Parathyroid adenoma (tissue), 2 donors: ENCODE results near the gene GAREM1.

Source experiments
- H2AFZ ChIP-seq: fragments of 300-600 bp; sonication (generic); one replicate; pipeline ENCODE4 v1.7.0; 2017; ENCODE audit warnings: antibody characterized with exemption, mild to moderate bottlenecking
- H3K27ac ChIP-seq: fragments of 300-600 bp; sonication (generic); one replicate; pipeline ENCODE4 v1.7.0; 2017
- H3K27me3 ChIP-seq: fragments of 300-600 bp; sonication (generic); one replicate; pipeline ENCODE4 v1.7.0; 2017; ENCODE audit warnings: low read length; ENCODE audit not compliant: control insufficient read depth, insufficient read depth
- H3K36me3 ChIP-seq: fragments of 300-600 bp; sonication (generic); one replicate; pipeline ENCODE4 v1.7.0; 2017; ENCODE audit warnings: low read length; ENCODE audit not compliant: control insufficient read depth, insufficient read depth
- H3K4me1 ChIP-seq: fragments of 300-600 bp; sonication (generic); one replicate; pipeline ENCODE4 v1.7.0; 2017; ENCODE audit warnings: control low read depth
- H3K4me2 ChIP-seq: fragments of 300-600 bp; sonication (generic); one replicate; pipeline ENCODE4 v1.7.0; 2017; ENCODE audit warnings: low read length
- H3K4me3 ChIP-seq: fragments of 300-600 bp; sonication (generic); one replicate; pipeline ENCODE4 v1.7.0; 2017; ENCODE audit warnings: low read depth, low read length
- H3K79me2 ChIP-seq: fragments of 300-600 bp; sonication (generic); one replicate; pipeline ENCODE4 v1.7.0; 2017; ENCODE audit warnings: control low read depth
- H3K9ac ChIP-seq: fragments of 300-600 bp; sonication (generic); one replicate; pipeline ENCODE4 v1.7.0; 2017; ENCODE audit warnings: mild to moderate bottlenecking
- H3K9me3 ChIP-seq: fragments of 300-600 bp; sonication (generic); one replicate; pipeline ENCODE4 v1.7.0; 2017; ENCODE audit warnings: low read length; ENCODE audit not compliant: control insufficient read depth
- TF ChIP-seq, protein P1 (sequence below): fragments of 300-600 bp; sonication (generic); IDR thresholded peaks from one replicate; pipeline ENCODE4 v1.7.0; 2017; ENCODE audit warnings: antibody characterized with exemption, mild to moderate bottlenecking
- donor health status: primary hyperparathyroidism.

GAREM1 gene

DNA sequence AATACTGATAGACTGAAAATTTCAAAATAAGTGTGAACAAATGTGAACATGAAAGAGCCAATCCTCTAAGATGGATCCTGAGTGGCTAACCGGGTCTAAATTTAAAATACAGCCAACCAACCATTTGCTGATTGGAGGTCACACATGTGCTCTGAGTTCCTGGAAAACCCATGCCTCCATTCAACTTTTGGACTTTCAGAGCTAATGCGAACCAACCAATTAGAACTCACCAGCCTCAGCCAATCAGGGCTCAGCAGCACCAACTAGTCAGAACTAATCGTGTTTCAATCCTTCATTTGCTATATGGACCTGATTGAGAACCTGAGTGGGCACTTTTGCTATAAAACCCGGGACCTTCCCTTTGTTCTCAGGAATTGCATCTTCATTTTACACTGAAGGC, 169.3 kb downstream of the GAREM1 start:
- TF ChIP-seq, protein P1, sequence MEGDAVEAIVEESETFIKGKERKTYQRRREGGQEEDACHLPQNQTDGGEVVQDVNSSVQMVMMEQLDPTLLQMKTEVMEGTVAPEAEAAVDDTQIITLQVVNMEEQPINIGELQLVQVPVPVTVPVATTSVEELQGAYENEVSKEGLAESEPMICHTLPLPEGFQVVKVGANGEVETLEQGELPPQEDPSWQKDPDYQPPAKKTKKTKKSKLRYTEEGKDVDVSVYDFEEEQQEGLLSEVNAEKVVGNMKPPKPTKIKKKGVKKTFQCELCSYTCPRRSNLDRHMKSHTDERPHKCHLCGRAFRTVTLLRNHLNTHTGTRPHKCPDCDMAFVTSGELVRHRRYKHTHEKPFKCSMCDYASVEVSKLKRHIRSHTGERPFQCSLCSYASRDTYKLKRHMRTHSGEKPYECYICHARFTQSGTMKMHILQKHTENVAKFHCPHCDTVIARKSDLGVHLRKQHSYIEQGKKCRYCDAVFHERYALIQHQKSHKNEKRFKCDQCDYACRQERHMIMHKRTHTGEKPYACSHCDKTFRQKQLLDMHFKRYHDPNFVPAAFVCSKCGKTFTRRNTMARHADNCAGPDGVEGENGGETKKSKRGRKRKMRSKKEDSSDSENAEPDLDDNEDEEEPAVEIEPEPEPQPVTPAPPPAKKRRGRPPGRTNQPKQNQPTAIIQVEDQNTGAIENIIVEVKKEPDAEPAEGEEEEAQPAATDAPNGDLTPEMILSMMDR = no peak
- H3K27ac ChIP-seq = no peak overlapping the region
- no peaks in the 10 kb centered on the region for H3K27me3 ChIP-seq
- H3K4me3 ChIP-seq = no peak overlapping the region
- no peak overlapping the region for H3K9ac ChIP-seq
- H3K36me3 ChIP-seq = no peaks in the 10 kb centered on the region
- no peaks in the 10 kb centered on the region for H3K9me3 ChIP-seq
- no peaks in the 10 kb centered on the region for H3K79me2 ChIP-seq
- H3K4me2 ChIP-seq = no peak overlapping the region
- no peaks in the 10 kb centered on the region for H3K4me1 ChIP-seq
- H2AFZ ChIP-seq = no peak overlapping the region

DNA sequence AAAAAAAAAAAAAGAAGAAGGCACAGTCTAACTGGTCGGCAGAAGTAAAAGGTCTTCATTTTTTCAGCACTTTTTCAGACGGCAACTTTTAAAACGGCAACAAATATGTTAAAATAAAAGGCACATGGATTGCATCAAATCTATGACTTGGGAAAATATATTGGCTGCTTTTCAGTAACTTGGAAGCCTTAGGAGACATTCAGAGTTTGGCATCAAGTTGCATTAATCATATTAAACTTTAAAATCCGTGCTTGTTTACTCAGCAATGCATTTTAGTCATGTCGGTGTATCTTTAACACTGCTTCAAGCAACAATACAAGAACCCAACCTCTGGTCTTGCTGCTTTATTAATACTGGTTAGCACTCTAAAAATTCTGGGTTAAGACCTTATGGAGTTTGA, 169.8 kb downstream of the GAREM1 start:
- no peaks in the 10 kb centered on the region for H3K36me3 ChIP-seq
- H3K9ac ChIP-seq = no peak overlapping the region
- H3K79me2 ChIP-seq = no peaks in the 10 kb centered on the region
- H3K4me3 ChIP-seq = no peak overlapping the region
- H3K4me2 ChIP-seq = no peak overlapping the region
- H3K27me3 ChIP-seq = no peaks in the 10 kb centered on the region
- H3K27ac ChIP-seq = no peak overlapping the region
- no peaks in the 10 kb centered on the region for H3K4me1 ChIP-seq
- TF ChIP-seq, protein P1 = no peak
- no peaks in the 10 kb centered on the region for H3K9me3 ChIP-seq
- no peak overlapping the region for H2AFZ ChIP-seq

DNA sequence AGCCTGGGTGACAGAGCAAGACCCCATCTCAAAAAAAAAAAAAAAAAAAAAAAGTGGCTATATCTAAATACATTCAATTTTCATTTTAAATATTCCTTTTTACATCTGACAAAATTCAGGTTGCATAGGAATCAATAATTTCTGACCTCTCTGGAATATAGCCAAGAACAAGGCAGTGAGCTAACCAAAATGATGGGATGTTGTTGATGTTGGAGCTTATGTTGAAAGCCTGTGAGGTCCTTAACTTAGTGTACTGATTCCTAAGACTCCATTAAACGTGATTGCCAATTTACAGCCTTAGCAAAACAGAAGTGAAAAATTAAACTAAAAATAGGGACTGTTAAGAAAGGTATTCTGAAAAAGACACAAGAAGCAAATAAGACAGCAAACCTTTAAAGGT, 171.2 kb downstream of the GAREM1 start:
- Histone ChIP-seq H3K79me2 (no peaks in the 10 kb centered on the region), H3K27me3 (no peaks in the 10 kb centered on the region), H3K4me1 (no peaks in the 10 kb centered on the region), H3K27ac (no peak overlapping the region), H3K9ac (no peak overlapping the region), H3K9me3 (no peaks in the 10 kb centered on the region), H3K4me2 (no peak overlapping the region), H2AFZ (no peak overlapping the region), H3K36me3 (no peaks in the 10 kb centered on the region), H3K4me3 (no peak overlapping the region)
- TF ChIP-seq, protein P1 = no peak

DNA sequence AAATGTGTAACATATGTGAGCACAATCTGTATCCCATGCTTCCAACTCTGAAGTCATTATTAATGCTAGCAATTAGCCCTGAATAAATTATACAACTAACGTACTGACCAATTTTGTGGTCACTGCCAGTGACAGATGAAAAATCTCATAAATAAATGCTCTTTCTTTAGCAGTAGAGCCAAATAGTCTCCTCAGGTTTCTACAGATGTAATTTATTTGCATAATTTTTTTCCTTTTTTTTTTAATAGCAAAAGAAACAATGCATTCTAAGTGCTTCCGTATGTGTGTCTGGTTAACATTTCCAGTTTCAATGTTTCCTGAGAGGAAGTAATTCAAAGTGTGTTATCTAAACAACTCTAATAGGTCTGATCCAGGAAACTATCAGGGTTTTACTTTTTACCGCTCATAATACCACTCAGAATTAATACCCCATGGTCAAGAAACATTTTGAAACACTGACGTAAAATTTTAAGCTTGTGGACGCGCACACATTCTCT, 172.5 kb downstream of the GAREM1 start:
- Histone ChIP-seq H3K9ac (no peak overlapping the region), H3K4me3 (no peak overlapping the region), H3K36me3 (no peaks in the 10 kb centered on the region), H3K27me3 (no peaks in the 10 kb centered on the region), H3K79me2 (no peaks in the 10 kb centered on the region), H3K27ac (no peak overlapping the region), H3K4me1 (no peaks in the 10 kb centered on the region), H3K9me3 (no peaks in the 10 kb centered on the region), H3K4me2 (no peak overlapping the region), H2AFZ (no peak overlapping the region)
- TF ChIP-seq, protein P1 = no peak

DNA sequence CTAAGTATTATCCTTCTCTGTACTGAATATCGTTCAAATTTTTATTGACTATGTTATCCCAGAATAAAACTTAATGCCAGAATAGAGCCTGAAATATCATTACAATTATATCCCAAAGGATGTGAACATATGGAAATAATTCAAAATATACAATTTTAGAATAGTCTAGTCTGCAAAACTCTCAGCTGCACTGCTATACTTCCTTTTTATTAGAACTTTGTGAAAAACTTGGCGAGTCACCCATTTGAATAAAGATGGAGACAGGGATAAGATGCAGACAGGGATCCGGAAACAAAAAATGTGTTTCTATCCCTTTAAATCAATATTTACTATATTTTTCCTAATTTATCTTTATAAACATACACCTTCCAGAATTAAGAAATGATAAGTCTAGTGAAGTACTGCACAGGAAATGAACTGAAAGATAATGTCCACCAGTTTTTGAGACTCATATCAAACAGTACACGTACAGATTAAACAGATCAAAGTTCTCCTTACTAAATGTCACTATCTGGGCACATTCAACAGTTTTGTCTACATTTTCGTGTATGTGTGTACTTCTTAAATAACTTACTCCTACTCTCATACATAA, 173.0 kb downstream of the GAREM1 start:
- Histone ChIP-seq H3K9ac (no peak overlapping the region), H3K9me3 (no peaks in the 10 kb centered on the region), H3K79me2 (no peaks in the 10 kb centered on the region), H3K4me2 (no peak overlapping the region), H2AFZ (no peak overlapping the region), H3K27me3 (no peaks in the 10 kb centered on the region), H3K27ac (no peak overlapping the region), H3K4me3 (no peak overlapping the region), H3K4me1 (no peaks in the 10 kb centered on the region), H3K36me3 (no peaks in the 10 kb centered on the region)
- TF ChIP-seq, protein P1 = no peak
